ENCODE data around the gene NCKAP5L. TPM values are rescaled to one million over a fixed set of nuclear protein-coding genes. Genes with fewer than 3 reads are reported as not detected.

Gene NCKAP5L
- polyA plus RNA-seq, 1 donor (not counting 4 experiments of a cell fraction or from before 2014, with no cell fraction given), result 3.9 TPM

GRCh38 chr12:49847161-49847560, 18.9 kb upstream of the NCKAP5L start:
- TF ChIP-seq EZH2 (IDR thresholded peaks at IDR 0.05; ENCODE audit: low read length) (no peak), CTCF (optimal IDR thresholded peaks at IDR 0.05 in 1 of 3, IDR thresholded peaks at IDR 0.05 in 1 of 3, conservative IDR thresholded peaks at IDR 0.05 in 1 of 3; ENCODE audit: extremely low read depth in 1 of 3, insufficient read depth in 2 of 3, low read length in 3 of 3) (no peak)
- peaks cover 5% of the 10 kb centered on the region for H3K4me1 ChIP-seq (ENCODE audit: control insufficient read depth, extremely low read depth, insufficient read depth, low read length)
- H3K9ac ChIP-seq (ENCODE audit: control insufficient read depth, extremely low read depth, insufficient read depth, low read length), result no peak overlapping the region
- H2AFZ ChIP-seq (ENCODE audit: control insufficient read depth, low read length), result no peak overlapping the region
- no peaks in the 10 kb centered on the region for H4K20me1 ChIP-seq (ENCODE audit: control insufficient read depth, extremely low read depth, insufficient read depth, low read length)
- H3K4me3 ChIP-seq (ENCODE audit: control insufficient read depth in 2 of 3, extremely low read depth in 1 of 3, insufficient read depth in 2 of 3, low read depth in 1 of 3, low read length in 3 of 3), result no peak overlapping the region
- dilution Hi-C loops (cut with MboI; ENCODE audit: extremely low pct_ligation_motif_present, low sequenced_read_pairs), result no loop called here
- H3K4me2 ChIP-seq (ENCODE audit: control insufficient read depth, extremely low read depth, insufficient read depth, low read depth, low read length), result no peak overlapping the region
- H3K36me3 ChIP-seq (ENCODE audit: control insufficient read depth in 2 of 2, extremely low read depth in 1 of 2, insufficient read depth in 2 of 2, low read length in 2 of 2), result no peaks in the 10 kb centered on the region
- H3K27ac ChIP-seq (ENCODE audit: control insufficient read depth, insufficient read depth, low read length), result no peak overlapping the region
- no peaks in the 10 kb centered on the region for H3K9me1 ChIP-seq (ENCODE audit: control insufficient read depth, extremely low read depth, insufficient read depth, low read length)
- H3K9me3 ChIP-seq (ENCODE audit: control insufficient read depth, low read depth, low read length), result no peaks in the 10 kb centered on the region
- H3K79me2 ChIP-seq (ENCODE audit: control insufficient read depth, insufficient read depth, low read length), result no peaks in the 10 kb centered on the region
- peaks cover 3% of the 10 kb centered on the region for H3K27me3 ChIP-seq (ENCODE audit: control insufficient read depth, extremely low read depth, insufficient read depth, low read length)
- no peak for FAIRE-seq
- no peak for DNase-seq (ENCODE audit: low read depth, low spot score)

GRCh38 chr12:49846032-49846431, 17.8 kb upstream of the NCKAP5L start:
- Histone ChIP-seq H3K79me2 (ENCODE audit: control insufficient read depth, insufficient read depth, low read length) (peaks cover 7% of the 10 kb centered on the region), H3K27me3 (ENCODE audit: control insufficient read depth, extremely low read depth, insufficient read depth, low read length) (peaks cover 3% of the 10 kb centered on the region), H3K9ac (ENCODE audit: control insufficient read depth, extremely low read depth, insufficient read depth, low read length) (no peak overlapping the region), H3K4me1 (ENCODE audit: control insufficient read depth, extremely low read depth, insufficient read depth, low read length) (peaks cover 14% of the 10 kb centered on the region), H3K9me1 (ENCODE audit: control insufficient read depth, extremely low read depth, insufficient read depth, low read length) (no peaks in the 10 kb centered on the region), H3K9me3 (ENCODE audit: control insufficient read depth, low read depth, low read length) (no peaks in the 10 kb centered on the region), H4K20me1 (ENCODE audit: control insufficient read depth, extremely low read depth, insufficient read depth, low read length) (no peaks in the 10 kb centered on the region), H3K27ac (ENCODE audit: control insufficient read depth, insufficient read depth, low read length) (no peak overlapping the region), H3K4me2 (ENCODE audit: control insufficient read depth, extremely low read depth, insufficient read depth, low read depth, low read length) (no peak overlapping the region), H3K36me3 (ENCODE audit: control insufficient read depth in 2 of 2, extremely low read depth in 1 of 2, insufficient read depth in 2 of 2, low read length in 2 of 2) (no peaks in the 10 kb centered on the region), H2AFZ (ENCODE audit: control insufficient read depth, low read length) (no peak overlapping the region), H3K4me3 (ENCODE audit: control insufficient read depth in 2 of 3, extremely low read depth in 1 of 3, insufficient read depth in 2 of 3, low read depth in 1 of 3, low read length in 3 of 3) (no peak overlapping the region)
- TF ChIP-seq EZH2 (IDR thresholded peaks at IDR 0.05; ENCODE audit: low read length), result no peak
- TF ChIP-seq CTCF (optimal IDR thresholded peaks at IDR 0.05 in 1 of 3, IDR thresholded peaks at IDR 0.05 in 1 of 3, conservative IDR thresholded peaks at IDR 0.05 in 1 of 3; ENCODE audit: extremely low read depth in 1 of 3, insufficient read depth in 2 of 3, low read length in 3 of 3), result no peak
- DNase-seq (ENCODE audit: low read depth, low spot score) (no peak), FAIRE-seq (no peak)
- dilution Hi-C loops (cut with MboI; ENCODE audit: extremely low pct_ligation_motif_present, low sequenced_read_pairs), result no loop called here
